Liver (tissue), 9 donors: Measurements from ENCODE around the gene SLC25A44. TPM values are rescaled to one million over a fixed set of nuclear protein-coding genes. Genes with fewer than 3 reads are reported as not detected.

Source experiments
- DNase-seq: peaks from one replicate; pipeline ENCODE4 v3.0.0-alpha.2; 2017; ENCODE audit warnings: low spot score
- H3K27ac ChIP-seq, 2 donors: one replicate each; pipeline ENCODE4 v1.7.0; 2013; ENCODE audit warnings: inconsistent platforms in 2 of 2, low read length in 2 of 2, control low read depth in 1 of 2, low read depth in 1 of 2, mild to moderate bottlenecking in 1 of 2
- H3K27me3 ChIP-seq, 4 donors: one replicate each; pipeline versions ENCODE4 v1.6.1 to v1.7.0; 2013; ENCODE audit warnings: low read length in 3 of 4, inconsistent platforms in 1 of 4, mild to moderate bottlenecking in 1 of 4, moderate library complexity in 1 of 4; ENCODE audit not compliant: control insufficient read depth in 4 of 4, insufficient read depth in 4 of 4
- H3K36me3 ChIP-seq, 4 donors: one replicate each; pipeline versions ENCODE4 v1.6.1 to v1.7.0; 2013; ENCODE audit warnings: low read length in 3 of 4, mild to moderate bottlenecking in 3 of 4, low read depth in 1 of 4, moderate library complexity in 1 of 4; ENCODE audit not compliant: control insufficient read depth in 4 of 4, insufficient read depth in 3 of 4
- H3K4me1 ChIP-seq, 4 donors: one replicate each; pipeline versions ENCODE4 v1.6.1 to v1.7.0; 2013; ENCODE audit warnings: low read length in 3 of 4, mild to moderate bottlenecking in 3 of 4, moderate library complexity in 1 of 4; ENCODE audit not compliant: control insufficient read depth in 4 of 4, insufficient read depth in 4 of 4
- H3K4me3 ChIP-seq, 3 donors: one replicate each; pipeline versions ENCODE4 v1.6.1 to v1.7.0; 2013; ENCODE audit warnings: low read length in 3 of 3, control low read depth in 1 of 3, low read depth in 1 of 3, mild to moderate bottlenecking in 1 of 3
- H3K9ac ChIP-seq, 2 donors: one replicate each; pipeline ENCODE4 v1.7.0; 2013; ENCODE audit warnings: low read length in 2 of 2, mild to moderate bottlenecking in 2 of 2, moderate library complexity in 2 of 2, control low read depth in 1 of 2, low read depth in 1 of 2
- H3K9me3 ChIP-seq, 4 donors: one replicate each; pipeline versions ENCODE4 v1.6.1 to v1.7.0; 2013; ENCODE audit warnings: low read length in 3 of 4; ENCODE audit not compliant: control insufficient read depth in 4 of 4
- ATF3 ChIP-seq: IDR thresholded peaks from 2 replicates; pipeline ENCODE4 v1.6.1; 2016; ENCODE audit warnings: antibody characterized with exemption
- CTCF ChIP-seq: fragments of 150-350 bp; IDR thresholded peaks from 2 replicates; pipeline ENCODE4 v1.5.1; 2017; ENCODE audit warnings: improper control_type of control experiment, low read depth, low read length; ENCODE audit not compliant: missing input control
- EGR1 ChIP-seq, 2 donors: IDR thresholded peaks; 2 replicates each; pipeline ENCODE4 v1.6.1; 2016 to 2018; ENCODE audit warnings: antibody characterized with exemption in 2 of 2, low read depth in 2 of 2
- FOXA2 ChIP-seq: IDR thresholded peaks from 2 replicates; pipeline ENCODE4 v1.6.1; 2016; ENCODE audit warnings: antibody characterized with exemption
- GABPA ChIP-seq, 2 donors: IDR thresholded peaks in 1 of 2; conservative IDR thresholded peaks in 1 of 2; 2 replicates each; pipeline ENCODE4 v1.6.1; 2016; ENCODE audit warnings: antibody characterized with exemption in 2 of 2, mild to moderate bottlenecking in 1 of 2, moderate library complexity in 1 of 2
- HNF4A ChIP-seq, 2 donors: conservative IDR thresholded peaks; 2 replicates each; pipeline ENCODE4 v1.6.1; 2016; ENCODE audit warnings: antibody characterized with exemption in 2 of 2, mild to moderate bottlenecking in 2 of 2
- HNF4G ChIP-seq: IDR thresholded peaks from 2 replicates; pipeline ENCODE4 v1.6.1; 2016; ENCODE audit warnings: antibody characterized with exemption
- JUND ChIP-seq, 2 donors: IDR thresholded peaks; 2 replicates each; pipeline ENCODE4 v1.6.1; 2016; ENCODE audit warnings: antibody characterized with exemption in 2 of 2
- NR2F2 ChIP-seq: IDR thresholded peaks from 2 replicates; pipeline ENCODE4 v1.6.1; 2016; ENCODE audit warnings: antibody characterized with exemption
- REST ChIP-seq: IDR thresholded peaks from 2 replicates; pipeline ENCODE4 v1.6.1; 2016; ENCODE audit warnings: antibody characterized with exemption, mild to moderate bottlenecking
- RXRA ChIP-seq, 2 donors: IDR thresholded peaks; 2 replicates each; pipeline ENCODE4 v1.6.1; 2017 to 2018; ENCODE audit warnings: antibody characterized with exemption in 2 of 2, mild to moderate bottlenecking in 1 of 2
- SP1 ChIP-seq: IDR thresholded peaks from 2 replicates; pipeline ENCODE4 v1.6.1; 2018; ENCODE audit warnings: antibody characterized with exemption, mild to moderate bottlenecking
- TAF1 ChIP-seq: conservative IDR thresholded peaks from 2 replicates; pipeline ENCODE4 v1.6.1; 2016; ENCODE audit warnings: antibody characterized with exemption, mild to moderate bottlenecking
- YY1 ChIP-seq: IDR thresholded peaks from 2 replicates; pipeline ENCODE4 v1.6.1; 2016; ENCODE audit warnings: antibody characterized with exemption, mild to moderate bottlenecking
- ZBTB33 ChIP-seq: IDR thresholded peaks from 2 replicates; pipeline ENCODE4 v1.6.1; 2016; ENCODE audit warnings: antibody characterized with exemption
- WGBS: extraction: QIAGEN DNeasy Blood & Tissue Kit; methylation state at CpG from one replicate; pipeline ENCODE4 v1.1.7; 2013; 5-methylcytosine and 5-hydroxymethylcytosine counted together
- polyA plus RNA-seq, 2 donors: library from polyadenylated mRNA; stranded (reverse) in 1 of 2; unstranded in 1 of 2; fragments of 200-250 nt in 1 of 2; fragments of >200 nt in 1 of 2; fragmentation: Nextera tagmentation in 1 of 2; extraction: Ambion mirVana in 1 of 2; gene quantifications; one replicate each; pipeline versions ENCODE4 v1.2.1 to v1.2.3, GENCODE V29; 2013 to 2015
- total RNA-seq, 2 donors: library from RNA; depleted of rRNA; stranded (reverse); fragments of >200 nt; gene quantifications; one replicate each; pipeline ENCODE4 v1.2.3, GENCODE V29; 2014
- donor health status: healthy.
- donor health status: healthy.
- donor health status: healthy.
- donor health status: healthy.
- donor health status: healthy.

Gene SLC25A44
- total and polyA plus RNA-seq, 4 donors, result 10.2 to 21.8 (median 15.9) TPM

DNA sequence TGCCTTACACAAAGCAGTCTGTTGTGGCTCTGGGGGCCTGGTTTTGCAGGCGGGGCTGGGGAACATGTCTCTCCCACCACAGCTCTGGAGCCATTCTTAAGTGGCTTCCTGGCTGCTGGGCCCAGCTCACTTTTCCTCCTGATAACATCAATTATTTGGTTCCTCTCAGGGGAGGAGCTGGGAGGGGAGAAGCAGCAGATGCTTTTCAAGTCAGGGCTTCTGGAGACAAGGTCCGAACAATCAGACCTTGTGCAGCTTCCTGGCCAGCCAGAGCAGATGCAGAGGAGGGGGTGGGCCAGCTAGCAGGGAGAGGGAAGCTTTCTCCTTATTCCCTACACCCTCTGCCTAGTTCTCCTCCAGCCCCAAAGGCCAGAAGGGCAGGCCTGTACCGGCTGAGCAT, 57.6 kb downstream of the SLC25A44 start:
- DNase-seq, result no peak
- Histone ChIP-seq H3K27me3 (no peaks in the 10 kb centered on the region), H3K4me3 (no peak overlapping the region), H3K36me3 (peaks cover 8 to 65% (median 49%) of the 10 kb centered on the region in 4 donors), H3K27ac (no peak overlapping the region), H3K9ac (no peak overlapping the region), H3K4me1 (peaks cover 0 to 5% (median 1%) of the 10 kb centered on the region in 4 donors), H3K9me3 (no peaks in the 10 kb centered on the region)
- WGBS, result 63% methylated on average over 3 of the region's 3 CpGs
- TF ChIP-seq RXRA (IDR thresholded peaks at IDR 0.05), result no peak
- no peak for TF ChIP-seq REST
- TF ChIP-seq TAF1, result no peak
- no peak for TF ChIP-seq HNF4A (conservative IDR thresholded peaks at IDR 0.05)
- TF ChIP-seq EGR1 (IDR thresholded peaks at IDR 0.05; ENCODE audit: low read depth in 2 of 2), result no peak
- no peak for TF ChIP-seq YY1
- TF ChIP-seq NR2F2, result no peak
- TF ChIP-seq ATF3, result no peak
- TF ChIP-seq JUND (IDR thresholded peaks at IDR 0.05), result no peak
- TF ChIP-seq SP1, result no peak
- no peak for TF ChIP-seq FOXA2
- no peak for TF ChIP-seq CTCF

- TF ChIP-seq HNF4A (conservative IDR thresholded peaks at IDR 0.05) (no peak), YY1 (no peak), EGR1 (IDR thresholded peaks at IDR 0.05; ENCODE audit: low read depth in 2 of 2) (no peak), NR2F2 (no peak), GABPA (IDR thresholded peaks at IDR 0.05 in 1 of 2, conservative IDR thresholded peaks at IDR 0.05 in 1 of 2) (no peak), ZBTB33 (no peak), FOXA2 (no peak), HNF4G (no peak), TAF1 (no peak)
- Histone ChIP-seq H3K36me3 (peaks cover 8 to 83% (median 59%) of the 10 kb centered on the region in 4 donors), H3K4me1 (no peaks in the 10 kb centered on the region), H3K9me3 (no peaks in the 10 kb centered on the region), H3K27ac (no peak overlapping the region), H3K4me3 (no peak overlapping the region), H3K9ac (no peak overlapping the region), H3K27me3 (no peaks in the 10 kb centered on the region)
- no peak for DNase-seq
- 96% methylated on average over 3 of the region's 3 CpGs for WGBS
These were observed 59.7 kb downstream of the SLC25A44 start for GRCh38 chr1:156253634-156254033.
